Thyroid gland (tissue), 4 donors: ENCODE data around the gene FRMD4A.

Experiments
- CTCF ChIP-seq, 6 experiments: fragments of 200-600 bp in 3 of 6; fragments of 450-650 bp in 3 of 6; sonication (generic) in 3 of 6; IDR thresholded peaks; one replicate each; pipeline ENCODE4 v1.5.1; 2016 to 2019; ENCODE audit warnings: antibody characterized with exemption in 6 of 6, mild to moderate bottlenecking in 2 of 6, inconsistent platforms in 1 of 6, moderate library complexity in 1 of 6
- POLR2A ChIP-seq, 2 donors: fragments of 450-650 bp; IDR thresholded peaks; one replicate each; pipeline ENCODE4 v1.6.1; 2017; ENCODE audit warnings: antibody characterized with exemption in 2 of 2, mild to moderate bottlenecking in 2 of 2, moderate library complexity in 1 of 2

GRCh38 chr10:13773496-13774170, 557.1 kb downstream of the FRMD4A start:
- TF ChIP-seq POLR2A (IDR thresholded peaks at IDR 0.05): no peak
- TF ChIP-seq CTCF (IDR thresholded peaks at IDR 0.05): no peak
